RPMI7951 (cell line): Measurements from ENCODE around the gene SLC27A2. TPM values are rescaled to one million over a fixed set of nuclear protein-coding genes. Genes with fewer than 3 reads are reported as not detected.

Source experiments
- DNase-seq: peaks from one replicate; pipeline ENCODE4 v3.0.0-alpha.2; 2012; ENCODE audit warnings: low read depth
- total RNA-seq: library from RNA; depleted of rRNA; stranded (reverse); fragments of >200 nt; shearing (Covaris generic); gene quantifications from 2 replicates; pipeline ENCODE4 v1.2.3, GENCODE V29; 2014

Gene SLC27A2
- total RNA-seq, 1 experiment from 2014 or later, result not detected

- no peak for DNase-seq
Observed at GRCh38 chr15:50241684-50242450, 59.9 kb downstream of the SLC27A2 start.

GRCh38 chr15:50244153-50244552 is 62.2 kb downstream of the SLC27A2 start:
- no peak for DNase-seq

GRCh38 chr15:50244959-50245624 is 63.1 kb downstream of the SLC27A2 start:
- DNase-seq, result no peak

GRCh38 chr15:50246631-50247030 is 64.6 kb downstream of the SLC27A2 start:
- no peak for DNase-seq

- peak; percentile 78 for DNase-seq
Observed at GRCh38 chr15:50247819-50248655, 66.0 kb downstream of the SLC27A2 start.

- DNase-seq, result no peak
Observed at GRCh38 chr15:50248994-50249582, 67.1 kb downstream of the SLC27A2 start.

GRCh38 chr15:50249704-50250103 is 67.7 kb downstream of the SLC27A2 start:
- no peak for DNase-seq

GRCh38 chr15:50250760-50251394 is 68.9 kb downstream of the SLC27A2 start:
- peak; percentile 48 for DNase-seq

- peak; percentile 53 for DNase-seq
Observed at GRCh38 chr15:50251638-50252182, 69.7 kb downstream of the SLC27A2 start.

GRCh38 chr15:50252556-50252955 is 70.6 kb downstream of the SLC27A2 start:
- no peak for DNase-seq

GRCh38 chr15:50256188-50257041 is 74.4 kb downstream of the SLC27A2 start:
- DNase-seq, result peak; percentile 78

GRCh38 chr15:50257332-50257731 is 75.3 kb downstream of the SLC27A2 start:
- DNase-seq, result no peak

- peak; percentile 55 for DNase-seq
Observed at GRCh38 chr15:50257924-50258323, 75.9 kb downstream of the SLC27A2 start.

GRCh38 chr15:50259276-50259675 is 77.3 kb downstream of the SLC27A2 start:
- DNase-seq, result no peak

- no peak for DNase-seq
Observed at GRCh38 chr15:50260969-50261496, 79.0 kb downstream of the SLC27A2 start.

- DNase-seq, result no peak
Observed at GRCh38 chr15:50261981-50262380, 80.0 kb downstream of the SLC27A2 start.

- no peak for DNase-seq
Observed at GRCh38 chr15:50262533-50262932, 80.5 kb downstream of the SLC27A2 start.

GRCh38 chr15:50265620-50266019 is 83.6 kb downstream of the SLC27A2 start, which contains the start of gene HDC:
Gene HDC (minus strand): TSS chr15:50265726. CDS start chr15:50265623, 103 bp downstream.
- DNase-seq, result peak; percentile 11

GRCh38 chr15:50267577-50267976 is 85.6 kb downstream of the SLC27A2 start:
- no peak for DNase-seq

GRCh38 chr15:50275091-50275490 is 93.1 kb downstream of the SLC27A2 start:
- no peak for DNase-seq
